Upper lobe of left lung (tissue), 6 donors: ENCODE data around the gene RGS19. TPM values are rescaled to one million over a fixed set of nuclear protein-coding genes. Genes with fewer than 3 reads are reported as not detected.
A peak's percentile ranks its signal among the peaks of the same experiment; 100 is the strongest.

Source experiments
- ATAC-seq, 2 donors: fragments of 200-7000 bp; cut with Tn5 transposase; one replicate each; pipeline ENCODE4 v1.9.1; 2022; ENCODE audit warnings: mild to moderate bottlenecking in 2 of 2, moderate library complexity in 2 of 2; ENCODE audit not compliant: low FRiP score in 2 of 2
- DNase-seq, 2 donors: peaks; one replicate each; pipeline ENCODE4 v3.0.0-alpha.2; 2019 to 2020
- H3K27ac ChIP-seq, 4 donors: fragments of 200-600 bp; sonication (generic); one replicate each; pipeline ENCODE4 v1.5.1; 2016 to 2019
- H3K27me3 ChIP-seq, 4 donors: fragments of 200-600 bp; sonication (generic); one replicate each; pipeline ENCODE4 v1.5.1; 2017 to 2019
- H3K36me3 ChIP-seq, 4 donors: fragments of 200-600 bp; sonication (generic); one replicate each; pipeline ENCODE4 v1.5.1; 2016 to 2019
- H3K4me1 ChIP-seq, 4 donors: fragments of 200-600 bp; sonication (generic); one replicate each; pipeline ENCODE4 v1.5.1; 2018 to 2019
- H3K4me3 ChIP-seq, 4 donors: fragments of 200-600 bp; sonication (generic); one replicate each; pipeline ENCODE4 v1.5.1; 2017 to 2019; ENCODE audit warnings: mild to moderate bottlenecking in 2 of 4, moderate library complexity in 1 of 4
- H3K9me3 ChIP-seq, 4 donors: fragments of 200-600 bp; sonication (generic); one replicate each; pipeline ENCODE4 v1.5.1; 2018 to 2019
- EP300 ChIP-seq, 4 donors: sonication (generic); formaldehyde crosslinking; IDR thresholded peaks; one replicate each; pipeline ENCODE4 v1.5.1; 2017; ENCODE audit warnings: antibody characterized with exemption in 4 of 4, control low read depth in 2 of 4
- POLR2A ChIP-seq, 4 donors: fragments of 450-650 bp; IDR thresholded peaks; one replicate each; pipeline ENCODE4 v1.5.1; 2016 to 2017; ENCODE audit warnings: antibody characterized with exemption in 4 of 4, mild to moderate bottlenecking in 2 of 4
- POLR2AphosphoS5 ChIP-seq, 2 donors: sonication (generic); formaldehyde crosslinking; IDR thresholded peaks; one replicate each; pipeline ENCODE4 v1.5.1; 2017; ENCODE audit warnings: antibody characterized with exemption in 2 of 2
- WGBS, 2 donors: methylation state at CpG; one replicate each; pipeline ENCODE4 v1.1.5; 2017 to 2018; 5-methylcytosine and 5-hydroxymethylcytosine counted together
- total RNA-seq, 6 donors: library from RNA; depleted of rRNA in 4 of 6; stranded (reverse); fragments of >200 nt in 4 of 6; gene quantifications; one replicate each; pipeline versions ENCODE4 v1.1.0 to v1.2.1, GENCODE V29; 2016 to 2021
- TF ChIP-seq, protein P1 (sequence below), 6 experiments: fragments of 450-650 bp in 4 of 6; fragments of 200-600 bp in 2 of 6; sonication (generic) in 2 of 6; IDR thresholded peaks; one replicate each; pipeline ENCODE4 v1.5.1; 2016 to 2019; ENCODE audit warnings: antibody characterized with exemption in 6 of 6
- donor health status: DM: no; HTN: no; CAD: no; lungs with moderate emphysema.
- donor health status: DM: no; HTN: yes; CAD: no; lungs with severe emphysema.

RGS19 gene
- total RNA-seq, 6 donors from 2014 or later = 21.5 to 70.8 (median 55.6) TPM

DNA sequence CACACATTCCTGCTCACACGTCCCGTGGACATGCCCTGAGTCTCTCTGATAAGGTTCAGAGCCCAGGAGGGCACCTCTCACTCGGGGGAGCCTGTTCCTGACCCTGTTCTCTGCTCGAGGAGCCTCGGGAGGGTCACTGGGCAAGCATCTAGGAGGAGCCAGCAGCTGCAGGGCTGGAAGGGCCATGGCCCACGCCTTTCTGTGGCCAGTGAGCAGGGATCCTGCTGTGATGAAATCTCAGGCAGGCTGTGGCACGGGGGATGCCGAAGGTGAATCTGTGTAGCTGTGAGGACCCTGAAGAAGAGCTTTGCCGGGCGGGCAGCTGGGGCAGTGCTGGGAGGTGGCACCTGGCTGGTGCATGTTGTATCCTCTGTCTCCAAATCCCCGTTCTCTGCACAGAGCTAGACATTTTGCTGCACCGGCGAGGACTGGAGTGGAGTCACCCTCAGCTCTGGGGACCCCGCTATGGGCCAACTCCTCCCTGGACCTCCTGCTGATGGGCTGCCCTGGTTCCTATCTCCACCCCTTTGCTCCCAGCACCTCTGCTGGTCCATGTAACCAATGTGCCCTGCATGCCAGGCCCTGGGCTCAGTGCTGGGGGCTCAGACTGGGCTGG is 35.1 kb upstream of the RGS19 start:
- TF ChIP-seq, protein P1, sequence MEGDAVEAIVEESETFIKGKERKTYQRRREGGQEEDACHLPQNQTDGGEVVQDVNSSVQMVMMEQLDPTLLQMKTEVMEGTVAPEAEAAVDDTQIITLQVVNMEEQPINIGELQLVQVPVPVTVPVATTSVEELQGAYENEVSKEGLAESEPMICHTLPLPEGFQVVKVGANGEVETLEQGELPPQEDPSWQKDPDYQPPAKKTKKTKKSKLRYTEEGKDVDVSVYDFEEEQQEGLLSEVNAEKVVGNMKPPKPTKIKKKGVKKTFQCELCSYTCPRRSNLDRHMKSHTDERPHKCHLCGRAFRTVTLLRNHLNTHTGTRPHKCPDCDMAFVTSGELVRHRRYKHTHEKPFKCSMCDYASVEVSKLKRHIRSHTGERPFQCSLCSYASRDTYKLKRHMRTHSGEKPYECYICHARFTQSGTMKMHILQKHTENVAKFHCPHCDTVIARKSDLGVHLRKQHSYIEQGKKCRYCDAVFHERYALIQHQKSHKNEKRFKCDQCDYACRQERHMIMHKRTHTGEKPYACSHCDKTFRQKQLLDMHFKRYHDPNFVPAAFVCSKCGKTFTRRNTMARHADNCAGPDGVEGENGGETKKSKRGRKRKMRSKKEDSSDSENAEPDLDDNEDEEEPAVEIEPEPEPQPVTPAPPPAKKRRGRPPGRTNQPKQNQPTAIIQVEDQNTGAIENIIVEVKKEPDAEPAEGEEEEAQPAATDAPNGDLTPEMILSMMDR (IDR thresholded peaks at IDR 0.05) = no peak
- no peak for TF ChIP-seq POLR2A (IDR thresholded peaks at IDR 0.05)
- no peak for TF ChIP-seq EP300 (IDR thresholded peaks at IDR 0.05)
- H3K27me3 ChIP-seq = no peaks in the 10 kb centered on the region
- ATAC-seq (no peak), DNase-seq (no peak)
- 78 to 85% methylated on average over 6 to 14 of the region's 14 CpGs for WGBS, 2 donors
- H3K4me3 ChIP-seq = no peak overlapping the region
- H3K36me3 ChIP-seq = no peaks in the 10 kb centered on the region
- H3K9me3 ChIP-seq = no peaks in the 10 kb centered on the region
- H3K4me1 ChIP-seq = no peaks in the 10 kb centered on the region
- no peak overlapping the region for H3K27ac ChIP-seq

GRCh38 chr20:64113796-64114355 is 34.6 kb upstream of the RGS19 start:
- Histone ChIP-seq H3K27me3 (no peaks in the 10 kb centered on the region), H3K4me3 (no peak overlapping the region), H3K27ac (no peak overlapping the region), H3K36me3 (no peaks in the 10 kb centered on the region), H3K9me3 (no peaks in the 10 kb centered on the region), H3K4me1 (no peaks in the 10 kb centered on the region)
- DNase-seq = peak in 1 of 2 donors; percentile 10
- no peak for ATAC-seq
- no peak for TF ChIP-seq POLR2A (IDR thresholded peaks at IDR 0.05)
- TF ChIP-seq POLR2AphosphoS5 (IDR thresholded peaks at IDR 0.05) = no peak
- TF ChIP-seq EP300 (IDR thresholded peaks at IDR 0.05) = no peak
- TF ChIP-seq, protein P1 (IDR thresholded peaks at IDR 0.05) = no peak
- WGBS, 2 donors = 85 to 89% methylated on average over 10 to 13 of the region's 13 CpGs

GRCh38 chr20:64113444-64113775 is 34.1 kb upstream of the RGS19 start:
- no peak for ATAC-seq
- Histone ChIP-seq H3K27ac (no peak overlapping the region), H3K4me3 (no peak overlapping the region), H3K9me3 (no peaks in the 10 kb centered on the region), H3K27me3 (no peaks in the 10 kb centered on the region), H3K4me1 (no peaks in the 10 kb centered on the region), H3K36me3 (no peaks in the 10 kb centered on the region)
- peak in 1 of 2 donors; percentile 10 for DNase-seq
- TF ChIP-seq, protein P1 (IDR thresholded peaks at IDR 0.05) = no peak
- TF ChIP-seq EP300 (IDR thresholded peaks at IDR 0.05) = no peak
- TF ChIP-seq POLR2AphosphoS5 (IDR thresholded peaks at IDR 0.05) = no peak
- no peak for TF ChIP-seq POLR2A (IDR thresholded peaks at IDR 0.05)
- WGBS, 2 donors = 63 to 86% methylated on average over 3 to 6 of the region's 6 CpGs

DNA sequence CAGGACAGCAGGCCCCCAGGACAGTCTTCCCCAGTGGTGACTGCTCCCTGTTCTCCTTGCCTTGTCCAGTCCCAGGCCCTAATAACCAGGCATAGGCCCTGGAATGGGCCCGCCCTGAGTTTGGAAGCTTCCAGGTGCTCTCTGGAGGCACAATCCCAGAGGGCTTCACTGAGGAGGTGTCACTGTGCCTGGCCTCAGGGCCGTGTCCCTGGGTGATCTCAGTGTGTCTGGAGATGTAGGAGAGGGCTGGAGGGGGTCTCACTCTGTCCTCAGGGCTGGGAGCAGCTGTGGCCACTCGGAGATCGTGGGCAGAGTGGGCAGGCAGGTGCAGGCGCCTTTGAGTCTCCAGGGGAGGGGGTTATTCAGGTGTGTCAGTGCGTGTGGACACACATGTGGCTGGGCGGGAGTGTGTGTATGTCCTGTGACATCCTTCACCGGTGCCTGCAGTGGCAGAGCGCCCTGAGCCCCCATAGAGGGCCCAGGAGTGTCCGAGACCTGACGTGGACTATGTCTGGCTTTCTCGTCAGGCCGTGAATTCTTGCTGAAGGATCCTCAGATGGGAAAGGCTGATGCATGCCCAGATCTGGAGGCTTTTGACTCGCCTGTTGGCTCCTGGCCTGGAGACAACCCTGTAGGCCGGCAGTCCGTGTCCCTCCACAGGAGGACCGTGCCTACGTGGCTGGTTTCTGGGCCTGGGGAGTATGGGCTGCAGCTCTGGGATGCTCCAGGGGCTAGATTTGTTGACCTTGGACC is 33.5 kb upstream of the RGS19 start:
- WGBS, 2 donors = 85 to 86% methylated on average over 1 to 18 of the region's 18 CpGs
- TF ChIP-seq, protein P1 (IDR thresholded peaks at IDR 0.05) = no peak
- TF ChIP-seq EP300 (IDR thresholded peaks at IDR 0.05) (no peak), POLR2A (IDR thresholded peaks at IDR 0.05) (no peak), POLR2AphosphoS5 (IDR thresholded peaks at IDR 0.05) (no peak)
- Histone ChIP-seq H3K36me3 (no peaks in the 10 kb centered on the region), H3K27me3 (no peaks in the 10 kb centered on the region), H3K27ac (no peak overlapping the region), H3K4me1 (no peaks in the 10 kb centered on the region), H3K9me3 (no peaks in the 10 kb centered on the region), H3K4me3 (no peak overlapping the region)
- DNase-seq (peak in 1 of 2 donors; percentile 17), ATAC-seq (no peak)
